BE2C (cell line): ENCODE data around the gene HIP1.

Source experiments
- DNase-seq: peaks from one replicate; pipeline ENCODE4 v3.0.0-alpha.2; 2020
- H3K27me3 ChIP-seq: fragments of 250-450 bp; sonication (Bioruptor Pico); 2 replicates; pipeline ENCODE4 v1.5.1; 2020; ENCODE audit warnings: mild to moderate bottlenecking
- H3K36me3 ChIP-seq: fragments of 250-450 bp; sonication (Bioruptor Pico); 2 replicates; pipeline ENCODE4 v1.5.1; 2020; ENCODE audit warnings: mild to moderate bottlenecking
- H3K4me1 ChIP-seq: fragments of 250-450 bp; sonication (Bioruptor Pico); 2 replicates; pipeline ENCODE4 v1.5.1; 2020
- H3K4me3 ChIP-seq: 2 replicates; pipeline ENCODE4 v1.5.1; 2011; ENCODE audit warnings: low read depth, low read length
- H3K9me3 ChIP-seq: fragments of 250-450 bp; sonication (Bioruptor Pico); 2 replicates; pipeline ENCODE4 v1.5.1; 2020
- CTCF ChIP-seq: IDR thresholded peaks from 2 replicates; pipeline ENCODE4 v1.5.1; 2012; ENCODE audit warnings: mild to moderate bottlenecking, low read depth, low read length

Gene HIP1

GRCh38 chr7:75716992-75717626 lies 21.6 kb downstream of the HIP1 start:
- H3K27me3 ChIP-seq = no peaks in the 10 kb centered on the region
- H3K36me3 ChIP-seq = no peaks in the 10 kb centered on the region
- no peak for TF ChIP-seq CTCF
- no peak overlapping the region for H3K4me3 ChIP-seq
- H3K9me3 ChIP-seq = no peaks in the 10 kb centered on the region; the same call in 1 of the 2 replicates
- H3K4me1 ChIP-seq = no peaks in the 10 kb centered on the region
- DNase-seq = no peak

- TF ChIP-seq CTCF = no peak
- no peaks in the 10 kb centered on the region for H3K36me3 ChIP-seq
- no peaks in the 10 kb centered on the region for H3K27me3 ChIP-seq
- no peaks in the 10 kb centered on the region for H3K9me3 ChIP-seq
- no peaks in the 10 kb centered on the region for H3K4me1 ChIP-seq
- DNase-seq = no peak
- H3K4me3 ChIP-seq = no peak overlapping the region
Observed at GRCh38 chr7:75715864-75716263, 22.9 kb downstream of the HIP1 start.

- Histone ChIP-seq H3K4me1 (no peaks in the 10 kb centered on the region), H3K9me3 (no peaks in the 10 kb centered on the region), H3K4me3 (no peak overlapping the region), H3K36me3 (no peaks in the 10 kb centered on the region), H3K27me3 (no peaks in the 10 kb centered on the region)
- no peak for TF ChIP-seq CTCF
- no peak for DNase-seq
Observed at GRCh38 chr7:75712517-75713361, 26.0 kb downstream of the HIP1 start.

- DNase-seq = no peak
- no peak for TF ChIP-seq CTCF
Observed at GRCh38 chr7:75711656-75712514, 26.9 kb downstream of the HIP1 start.

GRCh38 chr7:75711076-75711475 lies 27.7 kb downstream of the HIP1 start:
- no peaks in the 10 kb centered on the region for H3K9me3 ChIP-seq
- no peak for DNase-seq
- H3K27me3 ChIP-seq = no peaks in the 10 kb centered on the region
- no peaks in the 10 kb centered on the region for H3K36me3 ChIP-seq
- no peaks in the 10 kb centered on the region for H3K4me1 ChIP-seq
- H3K4me3 ChIP-seq = no peak overlapping the region
- TF ChIP-seq CTCF = no peak

More at GRCh38 chr7:75711656-75712514, 26.9 kb downstream of the HIP1 start:
- no peaks in the 10 kb centered on the region for H3K36me3 ChIP-seq
- no peak overlapping the region for H3K4me3 ChIP-seq
- H3K27me3 ChIP-seq = no peaks in the 10 kb centered on the region
- no peaks in the 10 kb centered on the region for H3K4me1 ChIP-seq
- no peaks in the 10 kb centered on the region for H3K9me3 ChIP-seq
